Effector CD4-positive, alpha-beta T cell (primary cell): ENCODE results near the gene TRIP13.

ENCODE experiments used
- DNase-seq: peaks from one replicate; pipeline ENCODE4 v3.0.0-alpha.2; 2020

The TRIP13 gene

DNA sequence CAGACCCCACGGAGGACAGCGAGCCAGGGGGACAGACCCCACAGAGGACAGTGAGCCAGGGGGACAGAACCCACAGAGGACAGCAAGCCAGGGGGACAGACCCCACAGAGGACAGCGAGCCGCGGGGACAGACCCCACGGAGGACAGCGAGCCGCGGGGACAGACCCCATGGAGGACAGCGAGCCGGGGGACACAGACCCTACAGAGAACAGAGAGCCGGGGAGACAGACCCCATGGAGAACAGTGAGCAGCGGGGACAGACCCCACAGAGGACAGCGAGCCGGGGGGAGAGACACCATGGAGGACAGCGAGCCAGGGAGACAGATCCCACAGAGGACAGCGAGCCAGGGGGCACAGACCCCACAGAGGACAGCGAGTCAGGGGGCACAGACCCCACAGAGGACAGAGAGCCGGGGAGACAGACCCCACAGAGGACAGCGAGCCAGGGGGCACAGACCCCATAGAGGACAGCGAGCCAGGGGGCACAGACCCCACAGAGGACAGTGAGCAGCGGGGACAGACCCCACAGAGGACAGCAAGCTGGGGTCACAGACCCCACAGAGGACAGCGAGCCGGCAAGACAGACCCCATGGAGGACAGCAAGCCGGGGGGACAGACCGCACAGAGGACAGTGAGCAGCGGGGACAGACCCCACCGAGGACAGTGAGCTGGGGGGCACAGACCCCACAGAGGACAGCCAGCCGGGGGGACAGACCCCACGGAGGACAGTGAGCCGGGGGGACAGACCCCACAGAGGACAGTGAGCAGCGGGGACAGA lies 37.5 kb upstream of the TRIP13 start:
- DNase-seq: no peak

DNA sequence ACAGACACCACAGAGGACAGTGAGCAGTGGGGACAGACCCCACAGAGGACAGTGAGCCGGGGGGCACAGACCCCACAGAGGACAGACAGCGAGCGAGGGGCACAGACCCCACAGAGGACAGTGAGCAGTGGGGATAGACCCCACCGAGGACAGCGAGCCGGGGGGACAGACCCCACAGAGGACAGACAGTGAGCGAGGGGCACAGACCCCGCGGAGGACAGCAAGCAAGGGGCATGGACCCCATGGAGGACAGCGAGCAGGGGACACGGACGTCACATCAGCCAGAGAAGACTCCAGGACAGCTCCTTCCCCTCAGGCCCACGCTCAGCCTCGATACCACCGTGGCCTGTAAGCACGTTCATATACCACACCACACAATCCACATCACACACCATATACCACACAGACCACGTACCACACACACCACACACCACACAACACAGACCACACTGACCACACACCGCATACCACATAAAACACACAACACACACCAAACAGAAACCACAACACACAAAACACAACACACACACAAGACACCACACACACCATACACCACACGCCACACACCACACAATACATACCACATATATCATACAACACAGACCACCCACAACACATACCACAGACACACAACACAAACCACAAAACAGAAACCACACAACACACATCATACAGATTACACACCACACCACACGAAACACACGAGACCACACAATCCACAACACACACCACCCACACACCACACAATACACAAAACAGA lies 36.7 kb upstream of the TRIP13 start:
- no peak for DNase-seq

DNA sequence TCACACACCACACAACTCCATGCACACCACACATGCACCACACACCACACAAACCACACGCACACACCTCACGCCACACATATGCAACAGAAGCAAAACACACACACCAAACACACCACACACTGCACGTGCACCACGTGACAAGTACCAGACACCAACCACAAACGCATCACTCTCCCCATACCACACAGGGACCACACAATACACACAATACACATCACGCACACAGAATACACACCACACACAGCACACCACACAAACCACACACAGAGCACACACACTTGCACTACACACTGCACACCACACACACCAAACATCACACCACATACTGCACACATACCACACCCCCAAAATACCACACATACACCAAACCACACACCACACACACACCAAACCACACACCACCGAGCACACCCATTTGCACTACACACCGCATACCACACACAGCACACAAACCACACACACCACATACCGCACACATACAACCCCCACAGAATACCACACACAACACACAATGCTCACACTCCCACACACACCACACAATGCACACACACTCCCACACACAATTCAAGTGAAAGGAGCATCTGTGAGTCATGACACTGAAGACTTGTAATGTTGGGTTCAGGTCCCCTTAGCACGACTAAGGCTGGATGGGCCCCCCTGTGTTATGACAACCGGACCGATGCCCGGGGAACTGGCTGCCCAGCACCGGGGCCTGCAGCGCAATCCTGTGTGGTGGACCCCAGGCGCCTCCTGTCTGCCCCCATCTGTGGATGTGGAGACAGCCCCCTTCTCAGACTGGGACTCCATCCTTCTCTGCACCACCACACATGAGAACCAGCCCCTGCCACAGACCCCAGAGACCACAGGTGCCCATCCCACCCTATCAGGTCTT lies 35.9 kb upstream of the TRIP13 start:
- DNase-seq: no peak

- DNase-seq: no peak
Measured at GRCh38 chr5:858726-859125, 34.0 kb upstream of the TRIP13 start.

DNA sequence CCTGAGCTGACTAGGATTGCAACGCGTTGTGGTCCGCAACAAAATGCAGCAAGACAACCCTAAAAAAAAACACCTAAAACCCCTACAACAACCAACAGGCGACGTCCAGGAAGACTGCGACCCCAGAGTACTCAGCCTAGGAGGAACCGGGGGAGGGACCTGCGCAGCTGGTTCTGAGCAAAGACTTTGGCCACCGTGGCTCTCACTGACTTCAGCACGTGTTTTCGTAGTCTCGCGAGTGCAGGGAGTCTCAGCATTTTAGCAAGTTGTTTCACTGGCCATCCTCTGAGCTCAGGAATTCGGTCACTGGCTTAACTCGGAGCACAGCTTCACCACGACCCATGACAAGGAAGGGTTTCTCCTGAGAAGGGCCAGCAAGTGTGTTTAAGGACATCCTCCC lies 33.3 kb upstream of the TRIP13 start:
- DNase-seq: no peak

DNA sequence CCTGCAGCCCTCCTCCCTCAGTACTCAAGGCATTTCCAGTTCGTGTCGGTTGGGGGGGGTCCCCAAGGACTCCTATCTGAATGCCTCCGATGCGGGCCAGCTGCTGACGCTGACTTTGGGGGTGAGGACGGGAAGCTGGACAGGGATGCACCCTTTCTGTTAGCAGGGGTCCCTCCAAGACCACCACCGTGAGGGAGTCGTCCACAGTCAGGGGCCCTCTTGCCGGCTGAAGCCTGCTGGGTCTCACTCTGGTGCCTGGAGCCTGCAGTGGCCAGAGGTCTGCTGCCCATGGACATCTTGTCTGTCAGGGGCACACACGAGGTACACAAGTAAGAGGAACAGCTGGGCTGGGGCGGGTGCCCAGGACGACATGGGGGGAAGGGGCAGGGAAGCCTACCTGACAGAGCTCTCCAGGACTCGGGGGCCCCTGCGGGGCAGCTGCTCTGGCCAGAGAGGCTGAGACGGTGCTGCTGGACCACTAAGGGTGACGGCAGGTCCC lies 32.8 kb upstream of the TRIP13 start:
- DNase-seq: no peak

DNA sequence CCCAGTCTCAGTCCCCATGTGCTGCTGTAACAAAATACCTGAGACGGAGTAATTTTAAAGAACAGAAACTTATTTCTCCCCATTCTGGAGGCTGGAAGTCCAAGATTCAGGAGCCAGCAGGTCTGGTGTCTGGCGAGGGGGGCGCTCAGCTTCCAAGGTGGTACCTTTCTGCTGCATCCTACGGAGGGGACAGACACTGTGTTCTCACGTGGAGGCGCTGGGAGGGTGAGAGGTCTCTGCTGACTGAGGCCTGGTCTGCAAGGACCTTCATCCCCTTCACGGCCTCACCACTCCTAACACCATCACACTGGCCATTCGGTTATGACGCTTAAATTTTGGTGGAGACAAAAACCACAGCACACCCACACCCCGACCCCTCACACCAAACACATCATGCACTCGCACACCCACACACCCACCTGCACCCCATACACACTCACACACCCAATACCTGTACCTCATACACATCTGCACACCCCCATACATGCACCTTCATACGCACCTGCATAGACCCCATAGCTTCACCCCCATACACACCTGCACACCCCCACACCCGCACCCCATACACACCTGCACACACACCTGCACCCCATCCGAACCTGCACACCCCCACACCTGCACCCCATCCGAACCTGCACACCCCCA lies 32.1 kb upstream of the TRIP13 start:
- DNase-seq: no peak

DNA sequence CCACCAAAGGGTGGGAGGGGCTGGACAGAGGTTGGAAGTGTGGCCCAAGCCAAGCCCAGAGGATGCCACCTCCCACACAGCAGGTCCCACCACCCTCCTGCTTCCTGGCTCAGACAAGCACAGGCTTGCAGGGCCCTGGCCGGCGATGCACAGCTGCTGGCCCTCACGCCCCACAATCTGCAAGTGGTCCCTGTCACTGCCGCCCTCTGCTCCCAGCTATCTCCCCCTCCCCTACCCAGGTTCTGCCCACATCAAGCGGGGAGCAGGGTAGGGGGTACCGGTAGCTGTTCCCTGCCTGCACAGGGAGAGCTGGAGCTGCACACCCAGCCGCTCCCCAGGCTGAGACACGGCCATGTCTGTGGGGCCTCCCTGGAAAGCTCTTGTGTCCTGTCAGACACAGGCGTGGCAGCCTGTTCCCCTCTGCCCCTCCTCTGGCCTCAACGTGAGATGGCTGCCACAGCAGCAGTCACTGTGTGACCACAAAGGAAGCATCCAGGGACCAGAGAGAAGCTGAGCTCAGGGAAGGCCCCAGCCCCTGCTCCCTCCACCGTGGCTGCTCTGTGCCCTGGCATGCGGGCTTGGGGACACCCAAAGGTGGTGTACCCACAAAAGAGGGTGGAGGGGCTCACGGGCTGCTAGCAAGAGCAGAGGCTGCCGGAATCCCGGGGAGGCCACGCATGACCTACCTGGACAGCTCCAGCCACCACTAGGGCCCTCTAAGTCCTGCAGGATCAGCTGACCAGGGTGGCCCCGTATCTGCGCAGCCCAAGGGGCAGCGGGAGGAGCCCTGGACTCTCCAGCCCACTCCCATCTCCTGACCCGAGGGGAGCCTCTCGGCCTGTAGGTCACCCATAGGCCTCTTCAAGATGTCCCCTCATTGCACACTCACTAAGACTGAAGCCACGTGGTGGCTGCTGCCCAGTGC lies 31.0 kb upstream of the TRIP13 start:
- no peak for DNase-seq

DNA sequence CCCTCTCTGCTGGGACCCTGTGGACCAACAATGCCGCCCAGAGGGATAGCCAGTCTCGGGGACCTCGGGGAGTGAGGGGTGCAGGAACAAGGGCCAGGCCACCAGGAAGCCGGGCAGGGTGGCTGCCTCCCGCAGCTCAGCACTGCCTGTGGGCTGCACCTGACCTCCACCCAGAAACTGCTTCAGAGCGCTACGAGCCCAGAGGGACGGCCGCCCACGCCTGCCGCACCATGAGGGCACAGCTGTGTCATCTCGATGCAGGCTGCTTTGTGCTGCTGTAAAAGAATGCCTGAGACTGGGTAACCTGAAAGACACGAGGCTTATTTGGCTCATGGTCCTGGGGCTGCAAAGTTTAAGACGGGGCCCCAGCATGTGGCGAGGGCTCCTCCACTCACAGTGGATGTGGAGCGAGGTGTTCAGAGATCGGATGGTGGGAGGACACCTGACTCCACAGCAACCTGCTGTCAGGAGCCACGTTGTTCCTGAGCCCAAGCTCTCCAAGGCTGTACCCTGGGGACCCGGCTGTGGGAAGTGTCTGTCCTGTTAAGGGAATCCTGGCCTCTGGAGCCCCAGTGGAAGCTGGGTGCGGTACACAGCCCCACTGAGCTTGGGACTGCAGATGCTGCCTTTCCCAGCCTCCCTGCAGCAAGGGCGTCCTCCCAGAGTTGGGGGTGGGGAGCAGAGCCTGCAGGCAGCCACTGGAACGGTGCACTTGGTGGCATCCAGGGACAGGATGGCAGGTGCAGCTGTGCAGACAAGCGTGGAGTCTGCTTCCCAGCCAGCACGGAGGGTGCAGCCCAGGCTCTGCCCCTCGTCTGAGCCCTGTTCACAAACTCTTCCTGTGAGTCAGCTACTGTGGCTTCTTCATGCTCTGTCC lies 30.1 kb upstream of the TRIP13 start:
- DNase-seq: no peak

- DNase-seq: no peak
Measured at GRCh38 chr5:863244-863805, 29.4 kb upstream of the TRIP13 start.

GRCh38 chr5:864492-865167 lies 28.1 kb upstream of the TRIP13 start:
- DNase-seq: no peak

DNA sequence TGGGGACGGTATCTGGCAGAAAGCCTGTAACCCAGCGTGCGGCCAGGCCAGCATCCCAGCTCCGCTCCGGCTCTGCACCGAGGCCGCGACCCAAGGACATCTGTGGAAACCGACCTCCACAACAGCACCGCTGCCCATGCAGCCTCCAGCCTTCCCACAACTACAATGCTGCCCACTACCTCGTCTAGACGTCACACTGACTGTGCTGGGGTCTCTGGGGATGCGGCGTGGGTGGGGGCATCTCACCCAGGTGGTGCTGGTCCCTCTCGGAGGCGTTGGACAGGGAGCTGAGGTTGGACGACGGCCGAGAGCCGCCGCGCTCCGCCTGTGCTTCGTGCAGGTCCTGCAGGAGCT lies 27.5 kb upstream of the TRIP13 start:
- no peak for DNase-seq

- no peak for DNase-seq
Measured at GRCh38 chr5:865771-866170, 26.9 kb upstream of the TRIP13 start.

GRCh38 chr5:867300-867870 lies 25.3 kb upstream of the TRIP13 start:
- DNase-seq: no peak

GRCh38 chr5:868428-869135 lies 24.1 kb upstream of the TRIP13 start:
- no peak for DNase-seq

DNA sequence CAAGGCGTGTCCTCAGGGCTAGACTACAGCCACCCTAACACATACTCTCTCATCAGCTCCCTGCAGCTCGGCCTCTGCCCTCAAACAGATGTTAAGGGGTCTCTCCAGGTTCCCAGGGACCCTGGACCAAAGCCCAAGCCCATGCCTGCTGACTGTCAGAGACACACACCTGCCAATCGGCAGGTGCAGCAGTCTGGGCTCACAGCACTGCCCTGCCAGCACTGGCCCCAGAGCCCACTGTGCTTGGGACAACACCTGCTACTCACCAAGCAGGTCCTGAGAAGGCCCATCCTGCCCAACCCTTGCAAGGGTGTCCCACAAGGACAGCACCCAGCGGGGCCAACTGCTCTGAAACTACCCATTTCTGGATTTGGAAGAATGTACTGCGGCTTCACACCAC lies 21.7 kb upstream of the TRIP13 start:
- no peak for DNase-seq

GRCh38 chr5:871596-872298 lies 20.9 kb upstream of the TRIP13 start:
- no peak for DNase-seq

- DNase-seq: no peak
Measured at GRCh38 chr5:872301-872700, 20.4 kb upstream of the TRIP13 start.
